Endothelial cell of umbilical vein (primary cell): ENCODE results near the gene THG1L. TPM values are rescaled to one million over a fixed set of nuclear protein-coding genes. Genes with fewer than 3 reads are reported as not detected.

Experiments used
- BruUV-seq: library from RNA; stranded (reverse); fragments of 400-500 nt; replicated peaks from 2 replicates; lab custom pipeline; 2021; lab: Mats Ljungman, UMichigan
- CTCF ChIA-PET: fragments of 300-600, 350-600 bp; sonication (Branson Sonifier 250); formaldehyde crosslinking; loops from one replicate; lab custom pipeline; 2021; ENCODE audit warnings: antibody characterized with exemption, inconsistent platforms; lab: Charles Lee
- POLR2A ChIA-PET: fragments of 300-600, 350-600 bp; sonication (Branson Sonifier 250); formaldehyde crosslinking; loops from one replicate; lab custom pipeline; 2021; ENCODE audit warnings: antibody characterized with exemption, inconsistent platforms; lab: Charles Lee
- DNase-seq: peaks from one replicate; pipeline ENCODE4 v3.0.0-alpha.2; 2011; ENCODE audit warnings: low read depth, low spot score
- FAIRE-seq: peaks from 2 replicates; lab custom pipeline; 2011; peaks lifted over from hg19 to GRCh38; lab: Jason Lieb, UNC
- H2AFZ ChIP-seq: 2 replicates; pipeline ENCODE4 v1.6.0; 2012; ENCODE audit warnings: low read depth, low read length, control low read depth, inconsistent platforms
- H3K27ac ChIP-seq: 2 replicates; pipeline ENCODE4 v1.5.1; 2011; ENCODE audit warnings: low read depth, mild to moderate bottlenecking, control low read depth, low read length, moderate library complexity; ENCODE audit not compliant: insufficient read depth
- H3K27me3 ChIP-seq, 2 experiments: 2 replicates each; pipeline versions ENCODE4 v1.6.0 to v1.6.1; 2011; ENCODE audit warnings: low read length in 2 of 2, mixed read lengths in 1 of 2; ENCODE audit not compliant: control insufficient read depth in 2 of 2, insufficient read depth in 2 of 2
- H3K36me3 ChIP-seq, 2 experiments: 2 replicates in 1 of 2; 3 replicates in 1 of 2; pipeline ENCODE4 v1.5.1; 2011; ENCODE audit warnings: low read length in 2 of 2, mild to moderate bottlenecking in 1 of 2, moderate library complexity in 1 of 2; ENCODE audit not compliant: control insufficient read depth in 2 of 2, insufficient read depth in 2 of 2; ENCODE audit errors: extremely low read depth in 1 of 2
- H3K4me1 ChIP-seq: 3 replicates; pipeline ENCODE4 v1.5.1; 2011; ENCODE audit warnings: mild to moderate bottlenecking, low read length; ENCODE audit not compliant: control insufficient read depth, insufficient read depth; ENCODE audit errors: extremely low read depth
- H3K4me2 ChIP-seq: 2 replicates; pipeline ENCODE4 v1.6.1; 2011; ENCODE audit warnings: low read length, control low read depth, mixed read lengths; ENCODE audit not compliant: insufficient read depth
- H3K4me3 ChIP-seq, 3 experiments: fragments of 200-600 bp in 1 of 3; sonication (generic), shearing (Covaris generic) in 1 of 3; replicated peaks in 1 of 3; 2 replicates each; pipeline ENCODE4 v1.5.1; 2011 to 2016; ENCODE audit warnings: control low read depth in 3 of 3, low read length in 3 of 3, mild to moderate bottlenecking in 2 of 3, inconsistent platforms in 1 of 3, low read depth in 1 of 3, moderate library complexity in 1 of 3; ENCODE audit not compliant: insufficient read depth in 1 of 3
- H3K79me2 ChIP-seq: 2 replicates; pipeline ENCODE4 v1.6.0; 2012; ENCODE audit warnings: low read length, inconsistent platforms; ENCODE audit not compliant: control insufficient read depth, insufficient read depth
- H3K9ac ChIP-seq: replicated peaks from 2 replicates; pipeline ENCODE3; 2011; ENCODE audit warnings: low read length, control low read depth; ENCODE audit not compliant: insufficient read depth; ENCODE audit errors: extremely low read depth
- H3K9me1 ChIP-seq: replicated peaks from 3 replicates; pipeline ENCODE4 v1.6.0; 2011; ENCODE audit warnings: mild to moderate bottlenecking, low read length; ENCODE audit not compliant: control insufficient read depth, insufficient read depth; ENCODE audit errors: extremely low read depth
- H3K9me3 ChIP-seq: replicated peaks from 2 replicates; pipeline ENCODE4 v1.5.1; 2012; ENCODE audit warnings: low read length, inconsistent platforms; ENCODE audit not compliant: control insufficient read depth, insufficient read depth
- H4K20me1 ChIP-seq: replicated peaks from 2 replicates; pipeline ENCODE3; 2011; ENCODE audit warnings: mild to moderate bottlenecking, low read length; ENCODE audit not compliant: control insufficient read depth, insufficient read depth; ENCODE audit errors: extremely low read depth
- CTCF ChIP-seq, 2 donors: IDR thresholded peaks; 1 replicate in 1 of 2; 2 replicates in 1 of 2; pipeline ENCODE4 v1.5.1; 2011; ENCODE audit warnings: low read length in 2 of 2, mild to moderate bottlenecking in 2 of 2, moderate library complexity in 2 of 2, control low read depth in 1 of 2, inconsistent platforms in 1 of 2, low read depth in 1 of 2; ENCODE audit not compliant: insufficient read depth in 1 of 2; ENCODE audit errors: extremely low read depth in 1 of 2
- EZH2 ChIP-seq: IDR thresholded peaks from 2 replicates; pipeline ENCODE4 v1.6.1; 2012; ENCODE audit warnings: borderline replicate concordance, low read depth, mild to moderate bottlenecking, moderate library complexity, low read length, inconsistent platforms; ENCODE audit not compliant: severe bottlenecking
- FOS ChIP-seq: IDR thresholded peaks from 2 replicates; pipeline ENCODE4 v1.6.1; 2011; ENCODE audit warnings: mild to moderate bottlenecking, low read length, moderate library complexity, borderline replicate concordance; ENCODE audit not compliant: insufficient read depth
- GATA2 ChIP-seq: IDR thresholded peaks from 2 replicates; pipeline ENCODE4 v1.7.0; 2011; ENCODE audit warnings: low read depth, mild to moderate bottlenecking, moderate library complexity, mixed read lengths, low read length; ENCODE audit not compliant: insufficient read length, insufficient read depth
- JUN ChIP-seq: IDR thresholded peaks from 2 replicates; pipeline ENCODE4 v1.6.1; 2011; ENCODE audit warnings: borderline replicate concordance, low read depth; ENCODE audit not compliant: insufficient read length, insufficient read depth
- MYC ChIP-seq: IDR thresholded peaks from one replicate; pipeline ENCODE4 v1.6.1; 2011; ENCODE audit warnings: mild to moderate bottlenecking, low read depth, low read length
- POLR2A ChIP-seq: IDR thresholded peaks from 2 replicates; pipeline ENCODE4 v1.6.1; 2012; ENCODE audit warnings: low read depth, mild to moderate bottlenecking, control low read depth, low read length
- POLR2AphosphoS5 ChIP-seq: IDR thresholded peaks from 2 replicates; pipeline ENCODE4 v1.6.1; 2012; ENCODE audit warnings: low read depth, mild to moderate bottlenecking, control low read depth, low read length, moderate library complexity; ENCODE audit not compliant: insufficient read depth
- dilution Hi-C: fragments of 300-500 bp; cut with MboI; formaldehyde crosslinking; loops from one replicate; pipeline ENCODE4 v1.15.0; 2019; ENCODE audit warnings: low sequenced_read_pairs; ENCODE audit not compliant: extremely low pct_ligation_motif_present
- intact Hi-C: fragments of 100-400 bp; cut with micrococcal nuclease; formaldehyde crosslinking; loops from one replicate; pipeline ENCODE4 v1.10.0; 2022
- polyA plus RNA-seq, 4 experiments: library from polyadenylated mRNA; depleted of rRNA in 3 of 4; stranded (reverse) in 3 of 4; unstranded in 1 of 4; fragments of >200 nt; gene quantifications; 2 replicates each; pipeline versions ENCODE4 v1.2.1 to v1.2.3, GENCODE V29; 2011 to 2012; ENCODE audit warnings: missing spikeins in 1 of 4
- total RNA-seq: library from RNA; stranded (reverse); gene quantifications from 2 replicates; pipeline ENCODE4 v1.2.3, GENCODE V29; 2021
- TF ChIP-seq, protein P1 (sequence below): IDR thresholded peaks from 2 replicates; pipeline ENCODE4 v1.6.1; 2011; ENCODE audit not compliant: insufficient read depth, insufficient read length

The THG1L gene
- total and polyA plus RNA-seq, 2 donors (not counting 3 experiments of a cell fraction or from before 2014, with no cell fraction given), result 4.4 to 7.6 TPM

DNA sequence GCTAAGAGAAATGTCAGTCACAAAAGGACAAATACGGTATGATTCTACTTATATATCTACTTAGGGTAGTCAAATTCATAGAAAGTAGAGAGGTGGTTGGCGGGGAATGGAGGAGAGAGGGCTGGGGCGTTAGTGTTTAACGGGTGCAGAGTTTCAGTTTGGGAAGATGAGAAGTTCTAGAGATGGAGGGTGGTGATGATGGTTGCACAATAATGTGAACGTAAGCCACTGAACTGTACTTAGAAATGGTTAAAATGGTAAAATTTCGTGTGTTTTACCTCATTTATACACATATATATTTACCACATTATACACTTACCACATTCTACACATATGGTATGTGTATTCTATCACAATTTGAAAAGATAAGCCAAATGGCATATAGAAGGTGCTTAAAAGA lies 48.0 kb downstream of the THG1L start:
- no peak overlapping the region for H3K4me3 ChIP-seq
- no TSS peak for BruUV-seq
- dilution Hi-C loops (no loop called here), intact Hi-C loops (no loop called here)
- no peak for FAIRE-seq
- no peaks in the 10 kb centered on the region for H3K79me2 ChIP-seq
- H3K4me1 ChIP-seq, result no peaks in the 10 kb centered on the region
- TF ChIP-seq CTCF (IDR thresholded peaks at IDR 0.05; ENCODE audit: extremely low read depth in 1 of 2, insufficient read depth in 1 of 2, low read depth in 1 of 2, low read length in 2 of 2) (no peak), POLR2AphosphoS5 (no peak), POLR2A (no peak), EZH2 (no peak), FOS (no peak), JUN (no peak), GATA2 (no peak), MYC (no peak)
- TF ChIP-seq, protein P1, sequence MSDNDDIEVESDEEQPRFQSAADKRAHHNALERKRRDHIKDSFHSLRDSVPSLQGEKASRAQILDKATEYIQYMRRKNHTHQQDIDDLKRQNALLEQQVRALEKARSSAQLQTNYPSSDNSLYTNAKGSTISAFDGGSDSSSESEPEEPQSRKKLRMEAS, result no peak
- H2AFZ ChIP-seq, result no peak overlapping the region
- H3K27ac ChIP-seq, result no peak overlapping the region
- no peaks in the 10 kb centered on the region for H3K9me1 ChIP-seq
- CTCF ChIA-PET, result no interaction called here
- POLR2A ChIA-PET, result no interaction called here
- no peak overlapping the region for H3K9ac ChIP-seq
- DNase-seq, result no peak
- H3K4me2 ChIP-seq, result no peak overlapping the region
- no peaks in the 10 kb centered on the region for H3K36me3 ChIP-seq
- no peaks in the 10 kb centered on the region for H3K9me3 ChIP-seq
- H4K20me1 ChIP-seq, result no peaks in the 10 kb centered on the region
- no peaks in the 10 kb centered on the region for H3K27me3 ChIP-seq
